T-helper 2 cell treated with Interferon-gamma antibody and Interleukin-4, amounts not matched to agents 5 μg/mL and 100 μg/mL, for 36 hours (primary cell): Measurements from ENCODE around the gene SMARCD3.

Experiments used
- DNase-seq: peaks from one replicate; pipeline ENCODE4 v3.0.0; 2021; ENCODE audit warnings: low spot score
- H3K27ac Mint-ChIP-seq: one replicate; pipeline ENCODE4 v1.8.0; 2021; ENCODE audit warnings: mild to moderate bottlenecking, mixed read lengths
- H3K27me3 Mint-ChIP-seq: one replicate; pipeline ENCODE4 v1.8.0; 2021; ENCODE audit warnings: low read depth, mixed read lengths
- H3K36me3 Mint-ChIP-seq: one replicate; pipeline ENCODE4 v1.8.0; 2021; ENCODE audit warnings: low read depth, mixed read lengths
- H3K4me1 Mint-ChIP-seq: one replicate; pipeline ENCODE4 v1.8.0; 2021; ENCODE audit warnings: low read depth, mixed read lengths
- H3K4me3 Mint-ChIP-seq: one replicate; pipeline ENCODE4 v1.8.0; 2022; ENCODE audit warnings: mild to moderate bottlenecking, moderate library complexity, mixed read lengths
- H3K9me3 Mint-ChIP-seq: one replicate; pipeline ENCODE4 v1.8.0; 2021; ENCODE audit warnings: mixed read lengths

Gene SMARCD3

GRCh38 chr7:151249034-151249731 lies 689 bp upstream of the SMARCD3 start:
- Mint-ChIP-seq H3K4me1 (peaks cover 22% of the 10 kb centered on the region), H3K27ac (no peak overlapping the region), H3K9me3 (no peaks in the 10 kb centered on the region), H3K27me3 (peaks cover 76% of the 10 kb centered on the region), H3K4me3 (peak overlapping the region; percentile 46), H3K36me3 (peaks cover 2% of the 10 kb centered on the region)
- DNase-seq = no peak

GRCh38 chr7:151247611-151248345 lies 716 bp downstream of the SMARCD3 start:
- peaks cover 2% of the 10 kb centered on the region for H3K36me3 Mint-ChIP-seq

GRCh38 chr7:151246851-151247580 lies 1.5 kb downstream of the SMARCD3 start:
- Mint-ChIP-seq H3K9me3 (no peaks in the 10 kb centered on the region), H3K4me1 (peaks cover 36% of the 10 kb centered on the region), H3K27me3 (peaks cover 56% of the 10 kb centered on the region), H3K4me3 (peak overlapping the region; percentile 61), H3K27ac (no peak overlapping the region), H3K36me3 (peaks cover 2% of the 10 kb centered on the region)
- no peak for DNase-seq

More at GRCh38 chr7:151247611-151248345, 716 bp downstream of the SMARCD3 start:
- peaks cover 36% of the 10 kb centered on the region for H3K4me1 Mint-ChIP-seq
- H3K27me3 Mint-ChIP-seq = peaks cover 64% of the 10 kb centered on the region
- no peak for DNase-seq
- peak overlapping the region; percentile 61 for H3K4me3 Mint-ChIP-seq
- no peaks in the 10 kb centered on the region for H3K9me3 Mint-ChIP-seq
- H3K27ac Mint-ChIP-seq = no peak overlapping the region

- Mint-ChIP-seq H3K4me3 (peak overlapping the region; percentile 55), H3K9me3 (no peaks in the 10 kb centered on the region), H3K27me3 (peaks cover 55% of the 10 kb centered on the region), H3K4me1 (peaks cover 36% of the 10 kb centered on the region), H3K36me3 (peaks cover 2% of the 10 kb centered on the region), H3K27ac (no peak overlapping the region)
- no peak for DNase-seq
Measured at GRCh38 chr7:151246102-151246850, 2.2 kb downstream of the SMARCD3 start.

- Mint-ChIP-seq H3K4me3 (peak overlapping the region; percentile 57), H3K4me1 (peaks cover 35% of the 10 kb centered on the region), H3K27ac (no peak overlapping the region), H3K36me3 (peaks cover 2% of the 10 kb centered on the region), H3K9me3 (no peaks in the 10 kb centered on the region), H3K27me3 (peaks cover 48% of the 10 kb centered on the region)
- peak; percentile 63 for DNase-seq
Measured at GRCh38 chr7:151245360-151246101, 3.0 kb downstream of the SMARCD3 start.

- no peak overlapping the region for H3K27ac Mint-ChIP-seq
- peaks cover 2% of the 10 kb centered on the region for H3K36me3 Mint-ChIP-seq
- no peaks in the 10 kb centered on the region for H3K9me3 Mint-ChIP-seq
- H3K4me1 Mint-ChIP-seq = peaks cover 35% of the 10 kb centered on the region
- H3K27me3 Mint-ChIP-seq = peaks cover 41% of the 10 kb centered on the region
- H3K4me3 Mint-ChIP-seq = peak overlapping the region; percentile 57
- no peak for DNase-seq
Measured at GRCh38 chr7:151244841-151245346, 3.6 kb downstream of the SMARCD3 start.

GRCh38 chr7:151244196-151244840 lies 4.2 kb downstream of the SMARCD3 start:
- Mint-ChIP-seq H3K27me3 (peaks cover 36% of the 10 kb centered on the region), H3K36me3 (peaks cover 4% of the 10 kb centered on the region), H3K4me1 (peaks cover 34% of the 10 kb centered on the region), H3K27ac (no peak overlapping the region), H3K9me3 (no peaks in the 10 kb centered on the region), H3K4me3 (peak overlapping the region; percentile 74)
- peak; percentile 49 for DNase-seq

GRCh38 chr7:151243408-151244195 lies 4.9 kb downstream of the SMARCD3 start:
- Mint-ChIP-seq H3K36me3 (peaks cover 3% of the 10 kb centered on the region), H3K9me3 (no peaks in the 10 kb centered on the region), H3K27me3 (peaks cover 33% of the 10 kb centered on the region), H3K4me1 (peaks cover 32% of the 10 kb centered on the region), H3K27ac (peak overlapping the region; percentile 88), H3K4me3 (peak overlapping the region; percentile 74)
- no peak for DNase-seq

GRCh38 chr7:151243045-151243349 lies 5.5 kb downstream of the SMARCD3 start:
- Mint-ChIP-seq H3K4me1 (peaks cover 30% of the 10 kb centered on the region), H3K36me3 (peaks cover 3% of the 10 kb centered on the region), H3K27me3 (peaks cover 30% of the 10 kb centered on the region), H3K4me3 (peak overlapping the region; percentile 74), H3K9me3 (no peaks in the 10 kb centered on the region), H3K27ac (peak overlapping the region; percentile 88)
- no peak for DNase-seq

- H3K9me3 Mint-ChIP-seq = no peaks in the 10 kb centered on the region
- H3K36me3 Mint-ChIP-seq = peaks cover 3% of the 10 kb centered on the region
- no peak overlapping the region for H3K4me3 Mint-ChIP-seq
- peaks cover 26% of the 10 kb centered on the region for H3K4me1 Mint-ChIP-seq
- DNase-seq = no peak
- peaks cover 24% of the 10 kb centered on the region for H3K27me3 Mint-ChIP-seq
- no peak overlapping the region for H3K27ac Mint-ChIP-seq
Measured at GRCh38 chr7:151242159-151243044, 6.1 kb downstream of the SMARCD3 start.

GRCh38 chr7:151241755-151242096 lies 6.8 kb downstream of the SMARCD3 start:
- no peak overlapping the region for H3K4me3 Mint-ChIP-seq
- no peak overlapping the region for H3K27ac Mint-ChIP-seq
- peaks cover 26% of the 10 kb centered on the region for H3K4me1 Mint-ChIP-seq
- no peak for DNase-seq
- no peaks in the 10 kb centered on the region for H3K9me3 Mint-ChIP-seq
- peaks cover 17% of the 10 kb centered on the region for H3K27me3 Mint-ChIP-seq
- peaks cover 7% of the 10 kb centered on the region for H3K36me3 Mint-ChIP-seq
